ENCODE results near the gene MAP4K5. TPM values are rescaled to one million over a fixed set of nuclear protein-coding genes. Genes with fewer than 3 reads are reported as not detected.

The MAP4K5 gene
- total RNA-seq, 1 experiment from 2014 or later, result 42.7 TPM

DNA sequence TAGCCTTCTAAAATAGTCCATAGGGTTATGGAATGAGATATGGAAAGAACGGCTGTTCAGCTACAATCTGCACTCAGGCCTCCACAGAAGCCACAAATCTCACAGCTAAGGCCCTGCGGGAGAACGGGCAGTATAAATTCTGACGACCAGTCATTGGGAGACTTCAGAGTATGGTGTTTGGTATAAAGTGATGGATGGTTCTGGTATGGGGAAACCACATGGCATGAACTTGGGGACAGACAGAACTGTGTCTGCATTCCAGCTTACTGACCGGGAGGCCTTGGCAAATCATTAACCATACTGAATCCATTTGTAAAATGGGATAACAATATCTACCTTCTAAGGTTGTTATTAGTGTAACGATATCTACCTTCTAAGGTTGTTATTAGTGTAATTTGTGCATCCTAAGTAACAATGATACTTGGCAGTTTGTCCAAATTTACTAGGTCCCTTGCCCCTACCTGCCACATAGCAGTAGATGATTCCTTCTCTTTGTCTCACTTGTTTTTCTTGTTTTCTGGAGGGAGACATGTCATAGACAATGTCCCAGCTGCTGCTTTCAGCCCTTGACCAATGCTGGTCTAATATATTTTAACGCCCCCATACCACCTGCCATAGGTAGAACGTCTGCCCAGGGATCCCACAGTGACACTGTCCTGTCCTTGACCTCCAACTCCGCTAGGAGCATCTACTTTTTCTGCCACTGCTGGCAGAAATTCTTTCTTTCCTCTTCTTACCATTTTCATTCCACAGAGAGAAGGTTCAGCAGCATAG, 142.5 kb downstream of the MAP4K5 start:
- WGBS (ENCODE audit: extremely low coverage, insufficient read length, low lambda C conversion rate), result no CpG with 5 or more reads among the region's 9 CpGs
- no peaks in the 10 kb centered on the region for H4K20me1 ChIP-seq (ENCODE audit: control insufficient read depth, insufficient read depth, insufficient read length)
- no peak overlapping the region for H3K4me2 ChIP-seq (ENCODE audit: insufficient read depth, insufficient read length, low read length)
- no peak overlapping the region for H3K27ac Mint-ChIP-seq
- H2BK12ac ChIP-seq (ENCODE audit: insufficient read length, low read depth, low read length), result no peak overlapping the region
- H3K27ac ChIP-seq (ENCODE audit: insufficient read length, low read depth, low read length), result no peak overlapping the region
- H2AK5ac ChIP-seq (ENCODE audit: insufficient read length, low read length), result no peak overlapping the region
- H4K5ac ChIP-seq (ENCODE audit: insufficient read length, low read depth, low read length), result no peak overlapping the region
- H2BK5ac ChIP-seq (ENCODE audit: insufficient read length, low read length), result no peak overlapping the region
- TF ChIP-seq, protein P1, sequence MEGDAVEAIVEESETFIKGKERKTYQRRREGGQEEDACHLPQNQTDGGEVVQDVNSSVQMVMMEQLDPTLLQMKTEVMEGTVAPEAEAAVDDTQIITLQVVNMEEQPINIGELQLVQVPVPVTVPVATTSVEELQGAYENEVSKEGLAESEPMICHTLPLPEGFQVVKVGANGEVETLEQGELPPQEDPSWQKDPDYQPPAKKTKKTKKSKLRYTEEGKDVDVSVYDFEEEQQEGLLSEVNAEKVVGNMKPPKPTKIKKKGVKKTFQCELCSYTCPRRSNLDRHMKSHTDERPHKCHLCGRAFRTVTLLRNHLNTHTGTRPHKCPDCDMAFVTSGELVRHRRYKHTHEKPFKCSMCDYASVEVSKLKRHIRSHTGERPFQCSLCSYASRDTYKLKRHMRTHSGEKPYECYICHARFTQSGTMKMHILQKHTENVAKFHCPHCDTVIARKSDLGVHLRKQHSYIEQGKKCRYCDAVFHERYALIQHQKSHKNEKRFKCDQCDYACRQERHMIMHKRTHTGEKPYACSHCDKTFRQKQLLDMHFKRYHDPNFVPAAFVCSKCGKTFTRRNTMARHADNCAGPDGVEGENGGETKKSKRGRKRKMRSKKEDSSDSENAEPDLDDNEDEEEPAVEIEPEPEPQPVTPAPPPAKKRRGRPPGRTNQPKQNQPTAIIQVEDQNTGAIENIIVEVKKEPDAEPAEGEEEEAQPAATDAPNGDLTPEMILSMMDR (conservative IDR thresholded peaks at IDR 0.05), result no peak
- H2AFZ ChIP-seq (ENCODE audit: low read length), result no peak overlapping the region
- H3K23ac ChIP-seq (ENCODE audit: insufficient read length, low read depth, low read length), result no peak overlapping the region
- H3K4me3 Mint-ChIP-seq, result no peak overlapping the region
- no peaks in the 10 kb centered on the region for H3K23me2 ChIP-seq (ENCODE audit: insufficient read length, low read depth, low read length, poor library complexity, severe bottlenecking)
- DNase-seq, result no peak
- no peak overlapping the region for H4K8ac ChIP-seq (replicated peaks; ENCODE audit: insufficient read length, low read depth, low read length)
- H3K79me2 ChIP-seq (ENCODE audit: insufficient read depth, low read length), result no peaks in the 10 kb centered on the region
- H3K9me3 ChIP-seq (ENCODE audit: control insufficient read depth, low read depth, low read length), result no peaks in the 10 kb centered on the region
- H2BK120ac ChIP-seq (ENCODE audit: low read depth, low read length, poor library complexity, severe bottlenecking), result no peak overlapping the region
- H3K36me3 Mint-ChIP-seq (ENCODE audit: insufficient read depth in 1 of 3, low read depth in 3 of 3), result no peaks in the 10 kb centered on the region
- no peak overlapping the region for H3K18ac ChIP-seq (ENCODE audit: insufficient read length, low read depth, low read length)
- H3K27me3 Mint-ChIP-seq (ENCODE audit: low read depth), result peaks cover 4% of the 10 kb centered on the region
- no peak overlapping the region for H3K56ac ChIP-seq (ENCODE audit: insufficient read length, low read depth, low read length)
- H2BK20ac ChIP-seq (ENCODE audit: low read depth, low read length, poor library complexity, severe bottlenecking), result no peak overlapping the region
- no peak overlapping the region for H4K91ac ChIP-seq (ENCODE audit: insufficient read length, low read depth, low read length)
- H3K27me3 ChIP-seq (ENCODE audit: insufficient read depth, low read length), result no peaks in the 10 kb centered on the region
- peaks cover 8 to 10% of the 10 kb centered on the region in 2 experiments for H3K4me1 Mint-ChIP-seq
- no peaks in the 10 kb centered on the region for H3K9me3 Mint-ChIP-seq
- no peak overlapping the region for H3K4ac ChIP-seq (ENCODE audit: low read depth, low read length)
- H3K14ac ChIP-seq (ENCODE audit: insufficient read depth, low read length), result no peak overlapping the region
- H3K4me1 ChIP-seq (ENCODE audit: insufficient read depth, low read length), result no peaks in the 10 kb centered on the region
- no peaks in the 10 kb centered on the region for H3K79me1 ChIP-seq (ENCODE audit: insufficient read depth, low read depth, low read length, poor library complexity, severe bottlenecking)
- H3K9ac ChIP-seq (ENCODE audit: extremely low read depth, insufficient read length, low read length), result no peak overlapping the region
- no peak overlapping the region for H2BK15ac ChIP-seq (ENCODE audit: low read depth, low read length)
- no peak overlapping the region for H3T11ph ChIP-seq (ENCODE audit: low read length)

Measured in H9 (cell line).